Measurements from ENCODE around the gene HOXD10.

DNA sequence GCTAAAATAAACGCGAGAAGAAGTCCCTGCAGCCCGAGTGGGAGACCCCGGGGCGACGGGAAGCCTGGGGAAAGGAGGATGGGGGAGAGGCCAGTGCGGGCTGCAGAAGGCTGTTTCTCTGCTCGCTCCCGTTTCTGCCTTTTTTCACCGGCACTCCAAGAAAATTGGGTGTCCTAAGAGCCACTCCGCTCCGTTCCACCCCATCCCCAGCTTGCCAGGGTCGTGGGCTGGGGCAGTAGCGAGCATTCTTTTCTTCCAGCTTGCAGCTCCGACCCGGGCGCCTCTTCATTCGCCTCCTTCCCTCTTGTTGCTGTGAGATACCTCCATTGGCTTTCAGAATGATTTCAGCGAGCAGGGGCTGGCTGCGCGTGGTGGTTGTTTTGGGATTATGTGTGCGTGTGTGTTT lies 41.6 kb downstream of the HOXD10 start:
- TF ChIP-seq, protein P1, sequence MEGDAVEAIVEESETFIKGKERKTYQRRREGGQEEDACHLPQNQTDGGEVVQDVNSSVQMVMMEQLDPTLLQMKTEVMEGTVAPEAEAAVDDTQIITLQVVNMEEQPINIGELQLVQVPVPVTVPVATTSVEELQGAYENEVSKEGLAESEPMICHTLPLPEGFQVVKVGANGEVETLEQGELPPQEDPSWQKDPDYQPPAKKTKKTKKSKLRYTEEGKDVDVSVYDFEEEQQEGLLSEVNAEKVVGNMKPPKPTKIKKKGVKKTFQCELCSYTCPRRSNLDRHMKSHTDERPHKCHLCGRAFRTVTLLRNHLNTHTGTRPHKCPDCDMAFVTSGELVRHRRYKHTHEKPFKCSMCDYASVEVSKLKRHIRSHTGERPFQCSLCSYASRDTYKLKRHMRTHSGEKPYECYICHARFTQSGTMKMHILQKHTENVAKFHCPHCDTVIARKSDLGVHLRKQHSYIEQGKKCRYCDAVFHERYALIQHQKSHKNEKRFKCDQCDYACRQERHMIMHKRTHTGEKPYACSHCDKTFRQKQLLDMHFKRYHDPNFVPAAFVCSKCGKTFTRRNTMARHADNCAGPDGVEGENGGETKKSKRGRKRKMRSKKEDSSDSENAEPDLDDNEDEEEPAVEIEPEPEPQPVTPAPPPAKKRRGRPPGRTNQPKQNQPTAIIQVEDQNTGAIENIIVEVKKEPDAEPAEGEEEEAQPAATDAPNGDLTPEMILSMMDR (IDR thresholded peaks at IDR 0.05; ENCODE audit: insufficient read depth, low read length): no peak
- TF ChIP-seq, protein P2, sequence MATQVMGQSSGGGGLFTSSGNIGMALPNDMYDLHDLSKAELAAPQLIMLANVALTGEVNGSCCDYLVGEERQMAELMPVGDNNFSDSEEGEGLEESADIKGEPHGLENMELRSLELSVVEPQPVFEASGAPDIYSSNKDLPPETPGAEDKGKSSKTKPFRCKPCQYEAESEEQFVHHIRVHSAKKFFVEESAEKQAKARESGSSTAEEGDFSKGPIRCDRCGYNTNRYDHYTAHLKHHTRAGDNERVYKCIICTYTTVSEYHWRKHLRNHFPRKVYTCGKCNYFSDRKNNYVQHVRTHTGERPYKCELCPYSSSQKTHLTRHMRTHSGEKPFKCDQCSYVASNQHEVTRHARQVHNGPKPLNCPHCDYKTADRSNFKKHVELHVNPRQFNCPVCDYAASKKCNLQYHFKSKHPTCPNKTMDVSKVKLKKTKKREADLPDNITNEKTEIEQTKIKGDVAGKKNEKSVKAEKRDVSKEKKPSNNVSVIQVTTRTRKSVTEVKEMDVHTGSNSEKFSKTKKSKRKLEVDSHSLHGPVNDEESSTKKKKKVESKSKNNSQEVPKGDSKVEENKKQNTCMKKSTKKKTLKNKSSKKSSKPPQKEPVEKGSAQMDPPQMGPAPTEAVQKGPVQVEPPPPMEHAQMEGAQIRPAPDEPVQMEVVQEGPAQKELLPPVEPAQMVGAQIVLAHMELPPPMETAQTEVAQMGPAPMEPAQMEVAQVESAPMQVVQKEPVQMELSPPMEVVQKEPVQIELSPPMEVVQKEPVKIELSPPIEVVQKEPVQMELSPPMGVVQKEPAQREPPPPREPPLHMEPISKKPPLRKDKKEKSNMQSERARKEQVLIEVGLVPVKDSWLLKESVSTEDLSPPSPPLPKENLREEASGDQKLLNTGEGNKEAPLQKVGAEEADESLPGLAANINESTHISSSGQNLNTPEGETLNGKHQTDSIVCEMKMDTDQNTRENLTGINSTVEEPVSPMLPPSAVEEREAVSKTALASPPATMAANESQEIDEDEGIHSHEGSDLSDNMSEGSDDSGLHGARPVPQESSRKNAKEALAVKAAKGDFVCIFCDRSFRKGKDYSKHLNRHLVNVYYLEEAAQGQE (IDR thresholded peaks at IDR 0.05; ENCODE audit: insufficient replicate concordance, low read depth): no peak
- TF ChIP-seq POLR2AphosphoS5 (IDR thresholded peaks at IDR 0.05; ENCODE audit: low read depth) (no peak), GABPA (IDR thresholded peaks at IDR 0.05; ENCODE audit: low read depth) (no peak)

All from HL-60 (cell line).